HepG2 (cell line): ENCODE measurements around the gene ASB8. TPM values are rescaled to one million over a fixed set of nuclear protein-coding genes. Genes with fewer than 3 reads are reported as not detected.

Source experiments
- CAMTA2 ChIP-seq: sonication (generic); formaldehyde crosslinking; IDR thresholded peaks from 2 replicates; pipeline ENCODE4 v1.4.0; 2020; ENCODE audit warnings: mild to moderate bottlenecking, missing genetic modification reagents, borderline replicate concordance
- GLI4 ChIP-seq: sonication (generic); formaldehyde crosslinking; IDR thresholded peaks from 2 replicates; pipeline ENCODE4 v1.5.1; 2020; ENCODE audit warnings: missing genetic modification reagents, mild to moderate bottlenecking, moderate library complexity, borderline replicate concordance
- NAIF1 ChIP-seq: sonication (generic); formaldehyde crosslinking; IDR thresholded peaks from 2 replicates; pipeline ENCODE4 v1.5.0; 2020; ENCODE audit warnings: mild to moderate bottlenecking, missing genetic modification reagents, borderline replicate concordance
- SNAPC4 ChIP-seq: sonication (generic); formaldehyde crosslinking; IDR thresholded peaks from 2 replicates; pipeline ENCODE4 v1.4.0; 2020; ENCODE audit warnings: mild to moderate bottlenecking, missing genetic modification reagents
- SNRNP70 ChIP-seq: fragments of 200-400 bp; formaldehyde crosslinking; IDR thresholded peaks from 2 replicates; pipeline ENCODE4 v1.6.1; 2017; ENCODE audit warnings: mild to moderate bottlenecking, low read depth, low read length, moderate library complexity
- TAF1 ChIP-seq: sonication (generic); formaldehyde crosslinking; IDR thresholded peaks from 2 replicates; pipeline ENCODE4 v1.4.0; 2020; ENCODE audit warnings: missing genetic modification reagents
- TCF12 ChIP-seq, 2 experiments: fragments of 450-650 bp in 1 of 2; sonication (generic) in 1 of 2; formaldehyde crosslinking in 1 of 2; IDR thresholded peaks; 2 replicates each; pipeline versions ENCODE4 v1.6.1 to v1.8.0; 2017 to 2022; ENCODE audit warnings: antibody characterized with exemption in 1 of 2, mild to moderate bottlenecking in 1 of 2, missing genetic modification reagents in 1 of 2, moderate library complexity in 1 of 2
- ZMYM4 ChIP-seq: sonication (generic); formaldehyde crosslinking; IDR thresholded peaks from 2 replicates; pipeline ENCODE4 v1.8.1; 2023; ENCODE audit warnings: mild to moderate bottlenecking, missing genetic modification reagents
- ZNF256 ChIP-seq: sonication (generic); formaldehyde crosslinking; conservative IDR thresholded peaks from 2 replicates; pipeline ENCODE4 v1.4.0; 2020; ENCODE audit warnings: missing genetic modification reagents
- ZNF333 ChIP-seq: sonication (generic); formaldehyde crosslinking; IDR thresholded peaks from 2 replicates; pipeline ENCODE4 v1.4.0; 2020; ENCODE audit warnings: mild to moderate bottlenecking, missing genetic modification reagents, borderline replicate concordance
- ZNF556 ChIP-seq: sonication (generic); formaldehyde crosslinking; IDR thresholded peaks from 2 replicates; pipeline ENCODE4 v1.4.0; 2020; ENCODE audit warnings: mild to moderate bottlenecking, missing genetic modification reagents, borderline replicate concordance
- ZNF576 ChIP-seq: sonication (generic); formaldehyde crosslinking; IDR thresholded peaks from 2 replicates; pipeline ENCODE4 v1.4.0; 2020; ENCODE audit warnings: mild to moderate bottlenecking, missing genetic modification reagents
- polyA plus RNA-seq, 8 experiments: library from polyadenylated mRNA; depleted of rRNA in 3 of 8; stranded (reverse) in 7 of 8; unstranded in 1 of 8; fragments of >200 nt; fragmentation: Illumina TruSeq in 4 of 8; extraction: Trizol in 4 of 8; gene quantifications; 2 replicates each; pipeline versions ENCODE4 v1.2.1 to v1.2.3, GENCODE V29; 2011 to 2016; ENCODE audit warnings: low read depth in 4 of 8, missing spikeins in 1 of 8, mixed read lengths in 1 of 8; ENCODE audit not compliant: insufficient read depth in 1 of 8
- total RNA-seq, 5 experiments: library from RNA; depleted of rRNA; stranded (reverse); fragments of >200 nt; fragmentation: Illumina TruSeq; extraction: Trizol; gene quantifications; 2 replicates each; pipeline ENCODE4 v1.2.3, GENCODE V29; 2016; ENCODE audit warnings: low read depth in 1 of 5
- TF ChIP-seq, protein P1 (sequence below), 2 experiments: sonication (generic) in 1 of 2; formaldehyde crosslinking in 1 of 2; IDR thresholded peaks; 2 replicates each; pipeline versions ENCODE4 v1.6.1 to v1.9.0; 2014 to 2022; ENCODE audit warnings: antibody characterized with exemption in 1 of 2, borderline replicate concordance in 1 of 2, inconsistent platforms in 1 of 2, low read depth in 1 of 2, missing genetic modification reagents in 1 of 2
- TF ChIP-seq, protein P2 (sequence below): IDR thresholded peaks from 2 replicates; pipeline ENCODE4 v1.6.1; 2016; ENCODE audit warnings: missing compliant biosample characterization, missing genetic modification reagents, borderline replicate concordance

Gene ASB8
- total and polyA plus RNA-seq, 2 of the 13 experiments (the other 11 are each of a cell fraction or from before 2014, with no cell fraction given): 14.0 to 15.5 TPM

GRCh38 chr12:48105867-48106680 is 51.2 kb downstream of the ASB8 start, which contains the start of gene SENP1 (continued):
- TF ChIP-seq, protein P1, sequence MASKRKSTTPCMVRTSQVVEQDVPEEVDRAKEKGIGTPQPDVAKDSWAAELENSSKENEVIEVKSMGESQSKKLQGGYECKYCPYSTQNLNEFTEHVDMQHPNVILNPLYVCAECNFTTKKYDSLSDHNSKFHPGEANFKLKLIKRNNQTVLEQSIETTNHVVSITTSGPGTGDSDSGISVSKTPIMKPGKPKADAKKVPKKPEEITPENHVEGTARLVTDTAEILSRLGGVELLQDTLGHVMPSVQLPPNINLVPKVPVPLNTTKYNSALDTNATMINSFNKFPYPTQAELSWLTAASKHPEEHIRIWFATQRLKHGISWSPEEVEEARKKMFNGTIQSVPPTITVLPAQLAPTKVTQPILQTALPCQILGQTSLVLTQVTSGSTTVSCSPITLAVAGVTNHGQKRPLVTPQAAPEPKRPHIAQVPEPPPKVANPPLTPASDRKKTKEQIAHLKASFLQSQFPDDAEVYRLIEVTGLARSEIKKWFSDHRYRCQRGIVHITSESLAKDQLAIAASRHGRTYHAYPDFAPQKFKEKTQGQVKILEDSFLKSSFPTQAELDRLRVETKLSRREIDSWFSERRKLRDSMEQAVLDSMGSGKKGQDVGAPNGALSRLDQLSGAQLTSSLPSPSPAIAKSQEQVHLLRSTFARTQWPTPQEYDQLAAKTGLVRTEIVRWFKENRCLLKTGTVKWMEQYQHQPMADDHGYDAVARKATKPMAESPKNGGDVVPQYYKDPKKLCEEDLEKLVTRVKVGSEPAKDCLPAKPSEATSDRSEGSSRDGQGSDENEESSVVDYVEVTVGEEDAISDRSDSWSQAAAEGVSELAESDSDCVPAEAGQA (IDR thresholded peaks at IDR 0.05; ENCODE audit: low read depth): peak; percentile 73; the same call in 1 of the 2 replicates
- TF ChIP-seq, protein P1 (CRISPR knock-in tag; IDR thresholded peaks at IDR 0.05; ENCODE audit: borderline replicate concordance): no peak
- TF ChIP-seq ZNF333 (CRISPR knock-in tag): no peak; the same call in 1 of the 2 replicates
- TF ChIP-seq, protein P2, sequence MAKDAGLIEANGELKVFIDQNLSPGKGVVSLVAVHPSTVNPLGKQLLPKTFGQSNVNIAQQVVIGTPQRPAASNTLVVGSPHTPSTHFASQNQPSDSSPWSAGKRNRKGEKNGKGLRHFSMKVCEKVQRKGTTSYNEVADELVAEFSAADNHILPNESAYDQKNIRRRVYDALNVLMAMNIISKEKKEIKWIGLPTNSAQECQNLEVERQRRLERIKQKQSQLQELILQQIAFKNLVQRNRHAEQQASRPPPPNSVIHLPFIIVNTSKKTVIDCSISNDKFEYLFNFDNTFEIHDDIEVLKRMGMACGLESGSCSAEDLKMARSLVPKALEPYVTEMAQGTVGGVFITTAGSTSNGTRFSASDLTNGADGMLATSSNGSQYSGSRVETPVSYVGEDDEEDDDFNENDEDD: peak; percentile 80; the same call in 1 of the 2 replicates
- no peak for TF ChIP-seq ZNF256 (CRISPR knock-in tag)
- TF ChIP-seq NAIF1: no peak
- no peak for TF ChIP-seq TCF12 (IDR thresholded peaks at IDR 0.05)
- TF ChIP-seq TCF12 (CRISPR knock-in tag; IDR thresholded peaks at IDR 0.05): peak; percentile 89
- TF ChIP-seq ZNF556: peak; percentile 60; the same call in 1 of the 2 replicates
- TF ChIP-seq SNRNP70: no peak
- TF ChIP-seq ZMYM4 (CRISPR knock-in tag): peak; percentile 90
- peak; percentile 42; the same call in 1 of the 2 replicates for TF ChIP-seq ZNF576 (CRISPR knock-in tag)
- 0 out of 2 replicates have a peak, but pooled peaks have one; percentile 36 for TF ChIP-seq GLI4 (CRISPR knock-in tag)
- peak; percentile 78 for TF ChIP-seq TAF1 (CRISPR knock-in tag)
- peak; percentile 30; the same call in 1 of the 2 replicates for TF ChIP-seq SNAPC4 (CRISPR knock-in tag)
- no peak for TF ChIP-seq CAMTA2 (CRISPR knock-in tag)
